DMS53 treated with DMSO at 0.1 percent for 48 hours (cell line): ENCODE results near the gene OTOF.
A peak's percentile ranks its signal among the peaks of the same experiment; 100 is the strongest.
"Not testable (repeated sequence)": the region's sequence is repeated elsewhere in the genome, so short reads cannot be mapped to it uniquely, and the experiment has no call there.

Experiments used
- DNase-seq: peaks from one replicate; lab custom pipeline; 2025; ENCODE audit not compliant: unreplicated experiment; lab: John Stamatoyannopoulos, UW

Gene OTOF

GRCh38 chr2:26481706-26482105, 3.8 kb upstream of the OTOF start:
- DNase-seq = no peak

GRCh38 chr2:26480566-26481423, 2.9 kb upstream of the OTOF start:
- DNase-seq = no peak

GRCh38 chr2:26479789-26480565, 2.1 kb upstream of the OTOF start:
- DNase-seq = no peak

GRCh38 chr2:26479131-26479788, 1.3 kb upstream of the OTOF start:
- DNase-seq = no peak

- no peak for DNase-seq
These were observed 442 bp upstream of the OTOF start for GRCh38 chr2:26478366-26478765.

- no peak for DNase-seq
These were observed 606 bp downstream of the OTOF start for GRCh38 chr2:26477126-26477910.

- DNase-seq = no peak
These were observed 2.0 kb downstream of the OTOF start for GRCh38 chr2:26475832-26476501.

GRCh38 chr2:26475037-26475436, 2.9 kb downstream of the OTOF start:
- no peak for DNase-seq

- DNase-seq = no peak
These were observed 3.6 kb downstream of the OTOF start for GRCh38 chr2:26474261-26474785.

GRCh38 chr2:26473796-26474195, 4.1 kb downstream of the OTOF start:
- DNase-seq = no peak

- DNase-seq = no peak
These were observed 4.9 kb downstream of the OTOF start for GRCh38 chr2:26472821-26473655.

- DNase-seq = no peak
These were observed 5.9 kb downstream of the OTOF start for GRCh38 chr2:26471766-26472706.

GRCh38 chr2:26471289-26471688, 6.6 kb downstream of the OTOF start:
- no peak for DNase-seq

- no peak for DNase-seq
These were observed 7.2 kb downstream of the OTOF start for GRCh38 chr2:26470601-26471260.

GRCh38 chr2:26469955-26470354, 8.0 kb downstream of the OTOF start:
- no peak for DNase-seq

- peak; percentile 48 for DNase-seq
These were observed 8.7 kb downstream of the OTOF start for GRCh38 chr2:26469092-26469710.

GRCh38 chr2:26468544-26468943, 9.4 kb downstream of the OTOF start:
- not testable (repeated sequence) for DNase-seq
